Uterus (tissue), 2 donors: ENCODE data around the gene TVP23A.

Source experiments
- CTCF ChIP-seq, 4 experiments: fragments of 200-600 bp in 2 of 4; fragments of 450-650 bp in 2 of 4; sonication (generic) in 2 of 4; IDR thresholded peaks; one replicate each; pipeline ENCODE4 v1.5.1; 2016 to 2019; ENCODE audit warnings: antibody characterized with exemption in 4 of 4, mild to moderate bottlenecking in 2 of 4, moderate library complexity in 1 of 4
- POLR2A ChIP-seq, 2 donors: fragments of 450-650 bp; IDR thresholded peaks; one replicate each; pipeline ENCODE4 v1.6.1; 2016; ENCODE audit warnings: antibody characterized with exemption in 2 of 2, mild to moderate bottlenecking in 1 of 2, moderate library complexity in 1 of 2

GRCh38 chr16:10827691-10828341 lies 9.2 kb upstream of the TVP23A start:
- TF ChIP-seq POLR2A (IDR thresholded peaks at IDR 0.05) (no peak), CTCF (IDR thresholded peaks at IDR 0.05) (no peak)
